Stimulated activated CD4-positive, alpha-beta T cell treated with anti-CD3 and anti-CD28 coated beads, Interleukin-15, amount 100 ng/mL, for 48 hours (primary cell): ENCODE measurements around the gene FTCDNL1.

Source experiments
- DNase-seq, 2 donors: peaks; one replicate each; pipeline ENCODE4 v3.0.0-alpha.2; 2020; ENCODE audit warnings: low read depth in 2 of 2

The FTCDNL1 gene

GRCh38 chr2:199791326-199791725 is 59.7 kb downstream of the FTCDNL1 start:
- DNase-seq = no peak

- DNase-seq = no peak
Observed at GRCh38 chr2:199784512-199784911, 66.5 kb downstream of the FTCDNL1 start.

GRCh38 chr2:199779589-199779988 is 71.4 kb downstream of the FTCDNL1 start:
- DNase-seq = no peak

- DNase-seq = no peak
Observed at GRCh38 chr2:199778655-199779054, 72.3 kb downstream of the FTCDNL1 start.

- DNase-seq = no peak
Observed at GRCh38 chr2:199777916-199778315, 73.1 kb downstream of the FTCDNL1 start.

- DNase-seq = no peak
Observed at GRCh38 chr2:199777315-199777714, 73.7 kb downstream of the FTCDNL1 start.

- no peak for DNase-seq
Observed at GRCh38 chr2:199775267-199775666, 75.7 kb downstream of the FTCDNL1 start.

- DNase-seq = no peak
Observed at GRCh38 chr2:199772035-199772976, 78.7 kb downstream of the FTCDNL1 start.

GRCh38 chr2:199770716-199771115 is 80.3 kb downstream of the FTCDNL1 start:
- no peak for DNase-seq

GRCh38 chr2:199765646-199766045 is 85.3 kb downstream of the FTCDNL1 start:
- DNase-seq = no peak

- DNase-seq = no peak
Observed at GRCh38 chr2:199764273-199764800, 86.7 kb downstream of the FTCDNL1 start.

GRCh38 chr2:199762963-199763362 is 88.0 kb downstream of the FTCDNL1 start:
- DNase-seq = no peak

GRCh38 chr2:199760574-199760973 is 90.4 kb downstream of the FTCDNL1 start:
- DNase-seq = no peak

GRCh38 chr2:199757233-199757870 is 93.6 kb downstream of the FTCDNL1 start:
- no peak for DNase-seq

- no peak for DNase-seq
Observed at GRCh38 chr2:199756743-199757142, 94.2 kb downstream of the FTCDNL1 start.

- no peak for DNase-seq
Observed at GRCh38 chr2:199756211-199756610, 94.8 kb downstream of the FTCDNL1 start.

- no peak for DNase-seq
Observed at GRCh38 chr2:199754766-199755165, 96.2 kb downstream of the FTCDNL1 start.

GRCh38 chr2:199751492-199752120 is 99.4 kb downstream of the FTCDNL1 start:
- DNase-seq = no peak

- DNase-seq = no peak
Observed at GRCh38 chr2:199749571-199749970, 101.4 kb downstream of the FTCDNL1 start.

- DNase-seq = no peak
Observed at GRCh38 chr2:199744724-199745123, 106.3 kb downstream of the FTCDNL1 start.

- no peak for DNase-seq
Observed at GRCh38 chr2:199744260-199744659, 106.7 kb downstream of the FTCDNL1 start.

GRCh38 chr2:199743415-199744120 is 107.4 kb downstream of the FTCDNL1 start:
- no peak for DNase-seq
